SK-N-SH (cell line): ENCODE data around the gene FLT4.

Experiments
- CTCF ChIP-seq: fragments of 200-600 bp; sonication (generic); IDR thresholded peaks from 2 replicates; pipeline ENCODE4 v1.6.1; 2017; ENCODE audit warnings: antibody characterized with exemption, mild to moderate bottlenecking, moderate library complexity
- EP300 ChIP-seq, 2 experiments: IDR thresholded peaks; 2 replicates each; pipeline versions ENCODE4 v1.4.0 to v1.6.1; 2012; ENCODE audit warnings: borderline replicate concordance in 1 of 2, low read depth in 1 of 2, low read length in 1 of 2
- FOSL2 ChIP-seq: IDR thresholded peaks from 2 replicates; pipeline ENCODE4 v1.4.0; 2012; ENCODE audit warnings: low read depth, mild to moderate bottlenecking, moderate library complexity, borderline replicate concordance
- GABPA ChIP-seq: IDR thresholded peaks from 2 replicates; pipeline ENCODE4 v1.4.0; 2012; ENCODE audit warnings: low read depth, mild to moderate bottlenecking
- JUND ChIP-seq: IDR thresholded peaks from 2 replicates; pipeline ENCODE4 v1.4.0; 2012
- MAX ChIP-seq: IDR thresholded peaks from 2 replicates; pipeline ENCODE4 v1.4.0; 2012; ENCODE audit warnings: low read depth
- POLR2AphosphoS5 ChIP-seq: IDR thresholded peaks from 2 replicates; pipeline ENCODE4 v1.6.1; 2012; ENCODE audit warnings: low read depth, low read length
- RAD21 ChIP-seq: IDR thresholded peaks from 2 replicates; pipeline ENCODE4 v1.6.1; 2012; ENCODE audit warnings: mild to moderate bottlenecking, low read length
- SIN3A ChIP-seq: IDR thresholded peaks from 2 replicates; pipeline ENCODE4 v1.6.1; 2012; ENCODE audit warnings: low read depth, mild to moderate bottlenecking, low read length, moderate library complexity, borderline replicate concordance
- SMC3 ChIP-seq: IDR thresholded peaks from 2 replicates; pipeline ENCODE4 v1.6.1; 2012; ENCODE audit warnings: low read depth, low read length, improper control_type of control experiment
- ZBTB33 ChIP-seq: IDR thresholded peaks from 2 replicates; pipeline ENCODE4 v1.4.0; 2012; ENCODE audit warnings: low read depth, borderline replicate concordance
- TF ChIP-seq, protein P1 (sequence below): fragments of 150-350 bp; IDR thresholded peaks from 2 replicates; pipeline ENCODE4 v1.6.1; 2017; ENCODE audit warnings: antibody characterized with exemption, low read length, low read depth, borderline replicate concordance

GRCh38 chr5:180639287-180639686, 10.1 kb downstream of the FLT4 start:
- no peak for TF ChIP-seq POLR2AphosphoS5
- no peak for TF ChIP-seq GABPA
- TF ChIP-seq JUND, result no peak
- no peak for TF ChIP-seq SMC3
- TF ChIP-seq CTCF, result no peak
- TF ChIP-seq MAX, result no peak
- TF ChIP-seq ZBTB33, result no peak
- TF ChIP-seq SIN3A, result no peak
- no peak for TF ChIP-seq EP300 (IDR thresholded peaks at IDR 0.05; ENCODE audit: borderline replicate concordance in 1 of 2, low read depth in 1 of 2, low read length in 1 of 2)
- no peak for TF ChIP-seq RAD21
- no peak for TF ChIP-seq FOSL2
- TF ChIP-seq, protein P1, sequence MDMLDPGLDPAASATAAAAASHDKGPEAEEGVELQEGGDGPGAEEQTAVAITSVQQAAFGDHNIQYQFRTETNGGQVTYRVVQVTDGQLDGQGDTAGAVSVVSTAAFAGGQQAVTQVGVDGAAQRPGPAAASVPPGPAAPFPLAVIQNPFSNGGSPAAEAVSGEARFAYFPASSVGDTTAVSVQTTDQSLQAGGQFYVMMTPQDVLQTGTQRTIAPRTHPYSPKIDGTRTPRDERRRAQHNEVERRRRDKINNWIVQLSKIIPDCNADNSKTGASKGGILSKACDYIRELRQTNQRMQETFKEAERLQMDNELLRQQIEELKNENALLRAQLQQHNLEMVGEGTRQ, result no peak
